CD1c-positive myeloid dendritic cell (primary cell): ENCODE measurements around the gene MBTPS2.

ENCODE experiments used
- DNase-seq: peaks from one replicate; pipeline ENCODE4 v3.0.0-alpha.2; 2016; ENCODE audit errors: extremely low spot score

MBTPS2 gene

GRCh38 chrX:21934414-21934813, 95.0 kb downstream of the MBTPS2 start:
- no peak for DNase-seq
